HG03439 (cell line): ENCODE measurements around the gene TET2.

Experiments used
- ATAC-seq: cut with Tn5 transposase; IDR thresholded peaks from one replicate; pipeline ENCODE4 v1.9.1; 2021; ENCODE audit warnings: mild to moderate bottlenecking, moderate library complexity; ENCODE audit not compliant: unreplicated experiment

The TET2 gene

DNA sequence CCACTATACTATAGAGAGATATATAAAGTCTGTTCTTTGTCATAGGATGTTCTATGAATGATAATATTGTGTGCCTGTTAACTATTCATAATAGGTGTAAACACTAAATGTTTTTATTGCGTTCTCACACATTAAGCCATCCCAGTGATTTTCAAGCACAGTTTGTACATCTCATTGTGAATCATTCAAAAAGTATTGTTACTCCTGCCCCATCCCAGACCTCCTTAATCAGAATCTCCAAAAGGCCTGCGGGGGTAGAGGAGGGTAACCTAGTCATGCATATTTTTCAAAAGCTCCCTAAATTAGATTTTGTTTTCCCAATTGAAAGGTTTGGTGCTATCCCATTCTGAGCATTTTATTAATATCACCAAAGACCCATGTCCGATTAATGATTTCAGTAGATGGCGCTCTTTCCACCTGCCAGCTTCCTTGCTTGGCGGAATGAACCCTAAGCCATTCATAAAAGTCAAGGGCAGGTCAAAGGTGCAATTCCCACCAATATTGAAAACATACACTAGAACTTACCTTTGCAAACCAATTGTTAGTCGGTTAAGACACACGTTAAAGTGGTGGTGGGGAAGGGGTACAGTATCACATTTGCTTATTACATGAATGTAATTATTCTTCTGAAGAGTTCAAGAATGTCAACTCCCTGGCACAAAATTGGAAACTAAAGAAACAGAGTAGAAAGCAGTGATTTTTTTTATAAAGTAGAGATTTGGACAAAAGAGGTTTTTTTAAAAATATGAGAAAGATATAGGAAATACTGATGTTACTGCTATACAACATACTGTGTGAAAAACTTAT is 5.8 kb upstream of the TET2 start:
- no peak for ATAC-seq

DNA sequence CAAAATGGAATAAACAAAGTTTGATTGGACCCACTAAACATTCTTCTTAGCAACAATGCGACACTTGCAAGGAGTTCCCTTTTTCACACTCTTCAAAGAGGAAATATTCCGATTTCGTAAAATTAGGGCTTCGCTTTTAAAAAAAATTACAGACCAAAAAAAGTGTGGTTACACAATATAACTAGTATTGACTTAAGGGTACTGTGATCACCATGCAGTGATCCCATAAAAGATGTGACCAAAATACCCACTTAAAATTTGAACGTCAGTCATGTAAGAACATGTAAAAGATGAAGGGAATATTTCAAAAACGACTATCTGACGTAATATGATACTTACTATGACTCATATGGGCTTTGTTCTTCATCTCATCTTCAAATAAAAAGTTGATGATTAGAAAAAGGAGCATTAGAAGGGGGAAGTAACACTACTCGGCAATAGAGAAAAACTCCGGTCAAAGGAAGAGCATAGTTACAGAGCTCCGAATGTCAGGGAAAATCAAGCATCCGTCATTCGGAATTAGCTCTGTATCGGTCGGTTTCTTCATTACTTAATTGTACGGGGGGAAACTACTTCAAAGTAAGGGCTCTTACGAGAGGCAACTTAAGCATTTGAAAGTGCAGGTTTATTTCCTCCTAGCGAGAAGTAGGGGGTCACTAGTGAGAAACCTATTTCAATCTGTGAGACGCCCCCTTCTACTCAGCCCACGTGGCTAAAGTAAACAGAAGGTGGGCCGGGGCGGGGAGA is 1.3 kb upstream of the TET2 start:
- ATAC-seq = no peak

DNA sequence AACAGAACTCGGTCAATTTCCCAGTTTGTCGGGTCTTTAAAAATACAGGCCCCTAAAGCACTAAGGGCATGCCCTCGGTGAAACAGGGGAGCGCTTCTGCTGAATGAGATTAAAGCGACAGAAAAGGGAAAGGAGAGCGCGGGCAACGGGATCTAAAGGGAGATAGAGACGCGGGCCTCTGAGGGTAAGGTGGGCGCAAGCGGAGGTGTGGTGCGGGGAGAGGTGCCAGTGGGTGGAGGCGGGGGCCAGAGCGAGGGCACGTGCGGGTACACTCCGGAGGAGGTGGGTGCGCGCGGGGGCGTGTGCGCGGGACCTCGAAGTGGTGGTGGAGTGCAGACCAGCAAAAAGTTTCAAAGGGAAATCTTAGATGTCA is 787 bp upstream of the TET2 start:
- peak; percentile 37 for ATAC-seq

DNA sequence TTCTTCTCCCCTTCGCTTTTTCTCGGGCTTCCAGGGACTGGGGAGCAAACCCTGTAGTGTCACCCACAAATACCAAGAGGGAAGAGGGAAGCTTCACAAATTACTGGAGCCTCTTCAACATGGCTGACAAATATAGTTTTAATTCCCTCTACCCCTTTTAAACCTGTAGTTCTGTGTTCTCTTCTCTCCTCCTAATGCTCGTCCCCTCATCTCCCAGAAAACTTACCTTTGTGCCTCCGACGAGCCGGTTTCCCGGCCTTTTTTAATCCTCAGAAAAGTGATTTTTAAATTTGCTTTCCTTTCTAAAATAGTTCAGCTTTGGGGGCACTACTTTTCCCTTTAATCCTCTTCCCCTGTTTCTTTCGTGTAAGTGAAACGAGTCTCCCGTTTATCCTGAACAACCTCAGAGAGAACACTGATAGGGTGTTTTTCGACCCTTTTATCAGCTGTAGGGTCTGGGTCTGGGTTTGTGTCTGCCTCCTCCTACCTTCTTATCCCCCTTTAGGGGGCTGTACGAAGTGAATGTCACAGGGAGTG is 408 bp downstream of the TET2 start:
- ATAC-seq = peak; percentile 2

DNA sequence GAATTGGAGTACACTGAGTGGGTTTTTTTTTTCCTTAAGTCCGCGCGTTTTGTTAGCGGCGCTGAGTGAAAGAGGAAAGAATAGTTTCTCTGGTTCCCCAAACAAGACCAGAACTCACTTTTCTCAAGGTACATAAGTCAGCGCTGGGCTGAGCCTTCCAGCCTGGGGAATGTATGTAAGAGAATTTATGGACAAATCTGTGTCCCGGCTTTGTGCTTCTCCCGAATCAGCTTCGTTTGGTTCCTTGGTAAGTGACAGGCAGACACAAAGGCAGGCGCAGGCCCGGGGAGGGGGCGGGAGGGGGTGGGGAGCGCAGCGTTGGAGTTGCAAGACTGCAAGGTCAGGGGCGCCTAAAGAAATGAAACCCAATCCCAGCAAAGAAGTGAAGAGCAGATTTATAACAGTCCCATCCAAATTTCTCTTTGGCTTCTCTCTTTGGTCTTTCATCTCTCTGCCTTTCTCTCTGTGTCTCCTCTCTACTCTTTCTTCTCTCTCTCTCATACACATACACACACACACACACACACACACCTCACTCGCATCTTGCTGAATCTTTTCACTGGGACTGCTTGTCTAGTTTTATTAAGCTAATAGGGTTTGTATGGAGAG is 981 bp downstream of the TET2 start:
- ATAC-seq = no peak

DNA sequence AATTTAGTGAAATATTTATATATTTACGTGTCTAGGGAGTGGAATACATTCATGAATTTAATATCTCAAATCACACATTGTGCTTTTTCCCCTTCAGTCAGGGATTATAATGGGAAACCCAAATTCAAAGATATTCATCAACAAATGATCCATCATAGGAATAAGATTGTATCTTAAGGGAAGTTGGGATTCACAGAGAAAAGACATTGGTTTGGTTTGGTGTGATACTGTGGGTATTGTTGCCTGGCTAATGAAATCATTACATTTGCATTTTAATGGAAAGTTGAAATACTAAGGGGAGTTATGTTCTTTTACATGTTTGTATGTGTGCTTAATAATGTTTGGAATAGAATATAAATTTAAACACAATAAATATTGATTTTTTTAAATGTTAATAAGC is 1.7 kb downstream of the TET2 start:
- ATAC-seq = no peak

DNA sequence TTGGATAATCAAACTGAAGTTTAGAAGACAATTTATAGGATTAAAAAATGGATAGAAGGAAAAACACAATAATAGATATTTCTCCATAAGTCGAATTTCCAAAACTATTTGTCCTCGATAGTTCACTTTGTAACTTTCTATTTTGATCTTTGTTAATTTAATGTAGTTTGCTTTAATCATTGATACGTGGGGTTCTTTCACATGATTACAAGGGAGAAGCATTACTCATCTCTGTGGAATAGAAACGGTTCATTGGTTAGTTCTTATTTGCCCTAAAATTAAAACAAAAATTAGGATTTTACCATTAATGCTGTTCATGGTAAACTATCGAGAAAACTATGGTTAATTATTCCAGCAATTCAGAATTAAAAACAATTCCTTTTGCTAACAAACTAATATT is 2.1 kb downstream of the TET2 start:
- ATAC-seq = no peak

DNA sequence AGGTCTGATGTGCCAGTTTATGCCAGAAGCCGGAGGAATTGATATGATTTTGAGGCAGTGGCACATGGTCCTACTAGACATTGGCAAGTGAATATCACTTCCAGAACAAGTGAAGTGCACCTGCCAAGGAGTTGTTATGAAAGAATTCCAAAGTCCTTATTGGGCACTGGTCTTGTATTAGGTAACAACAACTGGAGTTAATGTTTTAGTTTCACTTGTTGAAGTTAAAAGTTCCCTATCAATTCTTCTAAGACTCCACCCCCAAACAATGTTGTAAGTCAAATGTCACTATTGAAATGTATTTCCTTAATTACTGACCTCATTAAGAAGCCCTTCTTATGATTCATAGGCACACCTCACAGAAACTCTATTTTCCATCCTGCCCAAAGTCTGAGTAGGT is 3.1 kb downstream of the TET2 start:
- ATAC-seq = no peak

DNA sequence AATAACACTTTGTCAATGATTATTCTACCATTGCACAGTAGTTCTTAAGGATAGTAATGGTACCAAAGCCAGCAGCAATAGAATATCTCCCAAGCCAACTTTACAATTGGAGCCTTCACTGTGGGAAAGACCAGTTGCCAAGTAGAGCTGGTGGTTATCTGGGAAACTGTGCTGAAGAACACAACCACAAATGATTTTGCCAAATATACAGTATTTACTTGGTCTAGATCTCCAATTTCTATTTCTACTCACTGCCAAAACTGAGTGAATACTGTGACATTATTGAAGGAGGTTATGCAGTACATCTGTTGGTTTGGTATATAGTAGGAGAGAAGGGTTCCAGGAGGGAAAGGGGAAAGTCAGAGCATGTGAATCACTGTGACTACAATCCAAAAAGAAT is 3.8 kb downstream of the TET2 start:
- ATAC-seq = no peak

DNA sequence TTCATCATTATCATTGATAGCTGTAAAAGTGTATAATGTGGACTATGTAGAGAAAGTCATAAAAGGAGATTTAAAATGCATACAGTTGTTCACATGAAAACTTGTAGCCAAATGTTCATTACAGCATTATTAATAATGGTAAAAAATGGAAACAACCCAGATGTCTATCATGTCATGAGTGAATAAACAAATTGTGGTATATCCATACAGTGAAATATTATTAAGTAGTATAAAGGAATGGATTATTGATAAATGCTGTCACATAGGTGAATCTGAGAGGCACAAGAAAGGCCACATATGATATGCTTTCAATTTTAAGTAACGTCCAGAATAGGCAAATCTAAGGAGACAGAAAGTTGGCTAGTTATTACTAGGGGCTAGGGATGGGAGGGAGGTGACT is 7.1 kb downstream of the TET2 start:
- no peak for ATAC-seq

DNA sequence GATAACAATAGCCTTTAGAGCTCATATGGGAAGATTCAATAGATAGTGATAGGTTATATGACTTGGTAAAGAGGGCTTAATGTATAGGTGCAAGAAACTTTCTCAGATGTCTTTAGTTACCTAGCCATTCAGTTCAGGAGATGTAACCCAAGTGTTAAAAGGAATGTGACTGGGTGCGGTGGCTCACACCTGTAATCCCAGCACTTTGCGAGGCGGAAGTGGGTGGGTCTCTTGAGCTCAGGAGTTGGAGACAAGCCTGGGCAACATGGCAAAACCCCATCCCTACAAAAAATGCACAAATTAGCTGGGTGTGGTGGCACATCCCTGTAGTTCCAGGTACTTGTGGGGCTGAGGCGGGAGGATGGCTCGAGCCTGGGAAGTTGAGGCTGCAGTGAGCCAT is 7.9 kb downstream of the TET2 start:
- no peak for ATAC-seq

DNA sequence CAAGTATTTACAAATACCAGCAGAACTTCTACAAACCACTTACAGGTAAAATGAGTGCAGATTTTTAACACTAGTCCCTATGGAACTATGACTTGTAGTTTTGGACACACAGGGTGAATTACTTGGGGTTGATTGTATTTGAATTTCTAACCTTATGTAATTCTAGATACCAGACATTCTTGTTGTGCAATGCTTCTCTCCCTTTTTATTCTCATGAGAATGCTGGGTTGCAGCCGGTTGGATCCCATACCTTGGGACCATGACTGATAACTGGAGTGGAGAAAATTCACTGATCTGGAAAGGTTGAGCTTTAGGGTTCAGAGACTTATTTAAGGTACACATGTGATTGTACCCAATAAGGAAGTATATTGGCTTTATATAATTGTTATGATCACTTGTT is 8.8 kb downstream of the TET2 start:
- no peak for ATAC-seq

DNA sequence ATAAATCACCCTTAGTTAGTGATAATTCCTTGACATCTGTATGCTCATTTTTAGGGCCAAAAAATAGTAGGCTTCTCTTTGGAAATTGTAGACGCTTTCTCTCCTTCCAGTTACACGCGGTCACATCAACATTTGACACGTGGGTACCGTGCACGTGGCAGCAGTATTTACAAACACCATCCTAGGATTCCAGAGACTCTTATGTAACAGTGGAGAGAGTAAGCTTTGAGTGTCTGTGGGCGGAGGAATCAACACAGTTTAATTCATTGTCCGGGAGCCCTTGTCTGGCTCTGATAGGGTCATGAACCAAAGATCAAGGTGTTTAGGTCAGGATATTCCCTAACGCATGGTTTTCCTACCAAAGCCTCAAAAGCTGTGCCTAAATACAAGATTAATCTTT is 12.2 kb downstream of the TET2 start:
- ATAC-seq = no peak

DNA sequence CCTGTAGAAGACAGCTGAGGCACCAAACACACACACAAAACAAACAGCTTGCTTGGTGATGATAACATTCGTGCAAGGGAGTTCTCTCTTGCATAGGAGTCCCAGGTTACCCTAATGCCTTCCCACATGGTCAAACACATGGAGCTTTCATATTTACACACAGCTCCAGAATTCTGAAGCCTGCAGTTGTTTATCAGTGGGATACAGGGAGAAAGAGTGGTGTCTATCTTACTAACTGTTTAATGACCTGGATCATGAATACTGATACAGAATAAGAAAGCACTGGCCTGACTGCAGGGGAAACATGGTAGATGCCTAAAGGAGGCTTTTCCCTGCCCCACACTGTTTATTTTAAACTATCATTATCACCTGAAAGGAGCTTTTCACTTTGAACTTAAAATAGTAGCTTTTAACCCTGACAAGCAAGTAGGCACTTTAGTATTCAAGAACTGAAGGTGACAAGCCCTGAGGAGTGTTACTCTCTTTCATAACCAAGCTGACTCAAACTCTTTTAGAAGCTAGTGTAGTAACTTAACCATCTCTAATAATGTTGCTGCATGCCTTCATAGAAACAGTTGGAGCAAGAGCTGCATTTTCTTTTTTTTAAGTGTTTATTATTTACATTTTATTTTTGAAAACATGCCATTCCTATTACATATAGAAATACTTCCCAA is 15.6 kb downstream of the TET2 start:
- ATAC-seq = no peak

DNA sequence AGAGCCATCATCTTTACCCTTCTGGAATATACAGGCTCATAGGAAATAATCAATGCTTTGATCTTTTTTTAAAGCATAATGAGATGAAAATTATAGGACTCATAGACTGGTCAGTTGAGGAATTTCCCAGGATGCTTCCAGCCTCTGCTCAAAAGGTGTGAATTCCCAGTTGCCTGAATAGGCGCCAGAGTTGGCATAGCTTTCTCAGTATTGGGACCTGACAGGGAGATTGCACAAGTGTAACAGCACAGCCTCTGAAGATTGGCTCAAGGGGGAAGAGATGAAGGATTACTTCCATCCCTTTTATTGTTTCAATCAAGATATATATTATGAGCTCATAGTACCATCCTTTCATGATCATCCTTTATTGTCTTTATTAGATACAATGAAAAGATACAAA is 17.9 kb downstream of the TET2 start:
- no peak for ATAC-seq

DNA sequence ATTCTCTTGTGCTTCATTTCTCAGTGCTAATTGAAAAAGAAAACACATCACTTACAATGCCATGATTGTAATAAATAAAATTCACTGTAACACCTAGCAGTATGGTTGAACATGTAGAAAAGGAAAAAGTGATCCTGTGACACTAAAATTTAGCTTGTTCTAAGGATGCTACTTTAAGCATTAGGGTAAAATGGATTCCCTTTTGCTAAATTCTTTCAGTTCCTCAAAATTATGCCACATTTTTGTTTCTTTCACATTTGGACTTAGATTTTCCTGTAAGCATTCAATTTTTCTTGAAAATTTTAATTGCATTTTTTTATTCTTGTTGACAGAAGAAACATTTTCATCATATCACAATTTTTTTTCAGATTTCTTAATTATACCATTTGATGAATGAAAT is 19.4 kb downstream of the TET2 start:
- no peak for ATAC-seq

DNA sequence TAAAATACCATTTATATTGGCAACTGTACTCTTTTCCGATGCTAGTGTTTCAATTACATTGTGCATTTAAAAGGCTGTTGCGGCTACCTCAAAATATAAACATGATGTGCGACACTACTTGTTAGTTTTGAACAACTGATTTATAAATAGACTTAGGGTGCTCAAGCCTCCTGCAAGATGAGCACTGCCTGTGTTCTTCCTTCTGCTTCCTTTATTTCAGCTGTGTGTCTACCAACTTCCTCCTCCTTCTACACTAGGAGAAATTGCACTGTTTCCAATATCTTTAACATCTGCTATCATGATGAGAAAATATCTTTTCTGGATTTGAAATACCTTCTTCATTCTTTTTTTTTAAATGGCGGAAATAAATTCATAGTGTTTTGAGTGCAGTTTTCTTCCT is 24.0 kb downstream of the TET2 start:
- ATAC-seq = no peak

DNA sequence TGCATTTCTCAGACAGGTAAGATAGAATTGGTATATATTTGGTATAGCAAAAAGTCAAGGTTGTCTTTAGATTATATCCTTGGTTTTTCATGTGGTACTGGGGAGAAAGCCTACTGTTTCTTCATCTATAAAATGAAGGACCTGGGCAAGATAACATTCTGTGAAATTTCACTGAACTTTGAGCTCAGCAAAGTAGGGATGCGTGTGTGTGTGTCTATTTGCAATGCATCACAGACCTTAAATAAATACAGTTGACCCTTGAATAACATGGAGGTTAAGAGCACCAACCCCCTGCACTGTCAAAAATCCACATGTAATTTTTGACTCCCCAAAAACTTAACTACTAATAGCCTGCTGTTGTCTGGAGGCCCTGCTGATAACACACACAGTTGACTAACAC is 25.2 kb downstream of the TET2 start:
- no peak for ATAC-seq

DNA sequence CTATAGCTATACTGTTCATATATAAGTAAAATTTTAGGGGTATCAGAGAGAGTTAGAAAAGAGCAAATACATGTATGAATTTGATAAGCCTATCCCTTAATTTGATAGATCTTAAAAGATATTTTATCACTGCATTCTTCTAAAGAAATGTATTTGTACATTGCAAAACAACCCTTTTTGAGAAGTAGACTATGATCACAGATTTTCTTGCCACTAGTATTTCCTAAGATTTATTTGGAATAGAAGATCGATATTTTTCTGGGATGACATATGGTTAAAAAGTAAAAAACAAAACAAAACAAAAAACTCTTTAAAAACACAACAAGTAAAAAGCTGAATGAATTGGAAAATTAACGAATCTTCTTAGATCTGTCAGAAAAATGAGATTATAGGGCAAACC is 27.4 kb downstream of the TET2 start:
- no peak for ATAC-seq

DNA sequence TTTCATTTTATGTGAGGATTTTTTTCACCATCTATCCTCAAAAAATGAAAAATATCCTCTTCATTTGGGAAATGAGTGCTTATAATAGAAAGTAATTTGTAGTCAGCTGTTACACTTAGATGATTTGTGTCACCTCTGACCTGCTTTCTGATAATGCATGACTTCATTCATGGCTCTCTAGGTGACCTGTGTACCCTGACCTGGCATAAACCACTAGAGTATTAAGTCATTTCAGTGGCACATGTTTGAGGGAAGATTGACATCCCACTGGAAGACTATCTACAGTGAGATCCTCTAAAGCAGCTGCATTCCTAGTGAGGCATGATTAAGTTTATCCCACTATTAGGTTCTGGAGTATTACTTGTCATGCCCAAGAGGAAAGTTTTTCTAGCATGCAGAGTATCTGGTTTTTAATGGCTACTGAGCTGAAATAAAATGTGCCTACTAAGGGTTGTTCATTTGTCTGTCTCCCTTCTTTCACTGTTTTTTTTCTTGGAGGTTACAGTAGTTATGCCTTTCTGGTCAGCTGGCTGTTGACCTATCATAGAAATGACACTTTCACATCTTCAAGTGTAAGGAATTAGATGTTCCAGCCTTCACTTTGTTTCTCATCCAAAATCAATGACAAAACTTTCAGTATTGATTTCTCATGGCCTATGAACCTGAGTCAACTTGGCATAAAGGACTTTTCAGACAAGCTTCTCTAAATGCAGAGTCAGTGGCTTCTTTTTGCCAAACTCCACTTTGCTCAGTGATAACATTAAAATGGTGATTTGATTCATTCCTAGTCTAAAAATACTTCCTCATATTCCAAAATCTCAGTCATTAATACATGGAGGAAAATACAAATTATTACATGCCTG is 33.1 kb downstream of the TET2 start:
- no peak for ATAC-seq
